K562 (cell line): ENCODE data around the gene RTBDN. TPM values are rescaled to one million over a fixed set of nuclear protein-coding genes. Genes with fewer than 3 reads are reported as not detected.

ENCODE experiments used
- ATAC-seq: fragments of 200-7000 bp; cut with Tn5 transposase; 3 replicates; pipeline ENCODE4 v1.9.1; 2020; ENCODE audit warnings: moderate library complexity
- BruUV-seq: library from RNA; stranded (reverse); fragments of 400-500 nt; replicated peaks from 2 replicates; lab custom pipeline; 2021; lab: Mats Ljungman, UMichigan
- CTCF ChIA-PET: fragments of 300-600 bp; formaldehyde crosslinking; extraction: SDS; loops from one replicate; lab custom pipeline; 2021; ENCODE audit warnings: low intra/inter-chr PET ratio; lab: Yijun Ruan, JAX
- POLR2A ChIA-PET: fragments of 300-600, 350-650 bp; sonication (Branson Sonifier 250); formaldehyde crosslinking; extraction: SDS; loops from one replicate; lab custom pipeline; 2021; ENCODE audit warnings: antibody characterized with exemption, inconsistent platforms; lab: Yijun Ruan, JAX
- DNase-seq, 4 experiments: peaks; one replicate each; pipeline versions ENCODE4 v3.0.0 to v3.0.0-alpha.2; 2011 to 2018; ENCODE audit warnings: low spot score in 3 of 4, mixed read lengths in 3 of 4; ENCODE audit errors: extremely low read depth in 1 of 4
- FAIRE-seq: peaks from 2 replicates; lab custom pipeline; 2011; peaks lifted over from hg19 to GRCh38; lab: Jason Lieb, UNC
- H2AFZ ChIP-seq: 2 replicates; pipeline ENCODE4 v1.6.0; 2011; ENCODE audit warnings: low read depth, low read length, control low read depth, inconsistent platforms
- H3K27ac ChIP-seq: fragments of 200-600 bp; 3 replicates; pipeline ENCODE4 v1.8.0; 2011; ENCODE audit warnings: low read depth, mild to moderate bottlenecking, control low read depth, inconsistent platforms, low read length, moderate library complexity, mixed read lengths; ENCODE audit errors: extremely low read depth
- H3K27me3 ChIP-seq, 2 experiments: fragments of 300-600 bp in 1 of 2; 2 replicates in 1 of 2; 3 replicates in 1 of 2; pipeline versions ENCODE4 v1.6.0 to v1.8.0; 2011; ENCODE audit warnings: inconsistent platforms in 2 of 2, low read length in 2 of 2, mild to moderate bottlenecking in 1 of 2, mixed read lengths in 1 of 2, moderate library complexity in 1 of 2; ENCODE audit not compliant: control insufficient read depth in 2 of 2, insufficient read depth in 2 of 2
- H3K36me3 ChIP-seq: fragments of 300-600 bp; 3 replicates; pipeline ENCODE4 v1.8.0; 2011; ENCODE audit warnings: mild to moderate bottlenecking, low read length, inconsistent platforms; ENCODE audit not compliant: control insufficient read depth, insufficient read depth
- H3K4me1 ChIP-seq, 2 experiments: fragments of 200-600 bp in 1 of 2; replicated peaks in 1 of 2; 2 replicates in 1 of 2; 3 replicates in 1 of 2; pipeline versions ENCODE4 v1.5.1 to v1.8.0; 2011; ENCODE audit warnings: inconsistent platforms in 2 of 2, low read length in 2 of 2, mild to moderate bottlenecking in 1 of 2, mixed read lengths in 1 of 2, moderate library complexity in 1 of 2; ENCODE audit not compliant: control insufficient read depth in 2 of 2, insufficient read depth in 2 of 2
- H3K4me2 ChIP-seq: 2 replicates; pipeline ENCODE4 v1.6.1; 2011; ENCODE audit warnings: low read length, control low read depth, inconsistent platforms, mixed read lengths; ENCODE audit not compliant: insufficient read depth
- H3K4me3 ChIP-seq: fragments of 200-600 bp; sonication (generic), shearing (Covaris generic); 2 replicates; pipeline ENCODE4 v1.5.1; 2016; ENCODE audit warnings: control low read depth, inconsistent platforms
- H3K79me2 ChIP-seq: fragments of 200-600 bp; 3 replicates; pipeline ENCODE4 v1.8.0; 2011; ENCODE audit warnings: low read length, inconsistent platforms; ENCODE audit not compliant: control insufficient read depth, insufficient read depth
- H3K9ac ChIP-seq, 2 experiments: 2 replicates each; pipeline versions ENCODE4 v1.6.0 to v1.6.1; 2011; ENCODE audit warnings: low read depth in 2 of 2, low read length in 2 of 2, control low read depth in 1 of 2, inconsistent platforms in 1 of 2, mild to moderate bottlenecking in 1 of 2, mixed read lengths in 1 of 2; ENCODE audit not compliant: insufficient read depth in 1 of 2
- H3K9me1 ChIP-seq: one replicate; pipeline ENCODE4 v1.6.0; 2011; ENCODE audit warnings: inconsistent platforms, mild to moderate bottlenecking, low read length, moderate library complexity; ENCODE audit not compliant: control insufficient read depth, insufficient read depth
- H3K9me3 ChIP-seq: replicated peaks from 2 replicates; pipeline ENCODE4 v1.5.1; 2011; ENCODE audit warnings: low read depth, low read length, inconsistent platforms; ENCODE audit not compliant: control insufficient read depth, insufficient read depth
- H4K20me1 ChIP-seq: replicated peaks from 2 replicates; pipeline ENCODE4 v1.6.1; 2011; ENCODE audit warnings: low read length, inconsistent platforms, mixed read lengths; ENCODE audit not compliant: control insufficient read depth, insufficient read depth
- MBD2 ChIP-seq: sonication (generic); IDR thresholded peaks from 2 replicates; pipeline ENCODE4 v1.6.1; 2016; ENCODE audit warnings: low read depth, borderline replicate concordance
- SIN3A ChIP-seq, 2 experiments: fragments of 150-350 bp in 1 of 2; IDR thresholded peaks; 2 replicates each; pipeline ENCODE4 v1.6.1; 2011 to 2016; ENCODE audit warnings: borderline replicate concordance in 2 of 2, low read depth in 2 of 2, low read length in 2 of 2, mild to moderate bottlenecking in 2 of 2, moderate library complexity in 2 of 2; ENCODE audit not compliant: control insufficient read depth in 1 of 2
- ZBTB5 ChIP-seq: fragments of 450-650 bp; IDR thresholded peaks from 2 replicates; pipeline ENCODE4 v1.6.1; 2017; ENCODE audit warnings: antibody characterized with exemption
- ZNF583 ChIP-seq: fragments of 250-450 bp; sonication (Bioruptor Pico); IDR thresholded peaks from 2 replicates; pipeline ENCODE4 v1.4.0; 2020
- ZNF75A ChIP-seq: fragments of 450-650 bp; formaldehyde crosslinking; IDR thresholded peaks from 2 replicates; pipeline ENCODE4 v1.4.0; 2020; ENCODE audit warnings: mild to moderate bottlenecking
- ZNF778 ChIP-seq: fragments of 450-650 bp; formaldehyde crosslinking; IDR thresholded peaks from 2 replicates; pipeline ENCODE4 v1.4.0; 2020; ENCODE audit warnings: mild to moderate bottlenecking, moderate library complexity
- WGBS: fragments of 100-300 bp; shearing (Covaris generic); methylation state at CpG from one replicate; pipeline ENCODE4 v1.1.6; 2016; ENCODE audit warnings: low coverage, mixed read lengths; ENCODE audit not compliant: insufficient coverage; ENCODE audit errors: missing lambda C conversion rate; 5-methylcytosine and 5-hydroxymethylcytosine counted together
- in situ Hi-C: fragments of 300-500 bp; cut with MboI; formaldehyde crosslinking; loops from 4 replicates; pipeline ENCODE4 v1.15.0; 2018; ENCODE audit warnings: inconsistent platforms, mixed read lengths
- intact Hi-C: fragments of 100-400 bp; cut with micrococcal nuclease; formaldehyde crosslinking; loops from 2 replicates; pipeline ENCODE4 v1.14.2; 2022
- polyA plus RNA-seq, 8 experiments: library from polyadenylated mRNA; depleted of rRNA in 4 of 8; stranded (reverse) in 5 of 8; unstranded in 3 of 8; fragments of >200 nt; fragmentation: Nextera tagmentation in 2 of 8; fragmentation: Illumina TruSeq in 1 of 8; extraction: Ambion mirVana in 2 of 8; extraction: Trizol in 1 of 8; gene quantifications; 2 replicates each; pipeline versions ENCODE4 v1.2.1 to v1.2.3, GENCODE V29; 2011 to 2014; ENCODE audit warnings: inconsistent platforms in 1 of 8, missing spikeins in 1 of 8
- total RNA-seq, 7 experiments: library from RNA; depleted of rRNA in 6 of 7; stranded (reverse); fragments of >200 nt in 6 of 7; fragmentation: Illumina TruSeq in 2 of 7; extraction: Trizol in 2 of 7; gene quantifications; 2 replicates each; pipeline versions ENCODE4 v1.2.1 to v1.2.3, GENCODE V29; 2011 to 2021; ENCODE audit warnings: low replicate concordance in 1 of 7
- TF ChIP-seq, protein P1 (sequence below): fragments of 250-450 bp; sonication (Bioruptor Pico); IDR thresholded peaks from 2 replicates; pipeline ENCODE4 v1.5.0; 2021; ENCODE audit warnings: mild to moderate bottlenecking, borderline replicate concordance
- TF ChIP-seq, protein P2 (sequence below), 2 experiments: fragments of 450-650 bp; formaldehyde crosslinking in 1 of 2; IDR thresholded peaks; 2 replicates each; pipeline versions ENCODE4 v1.4.0 to v1.6.1; 2014 to 2020; ENCODE audit warnings: mild to moderate bottlenecking in 2 of 2, borderline replicate concordance in 1 of 2, low read depth in 1 of 2

Gene RTBDN
- total and polyA plus RNA-seq, 9 of the 15 experiments (the other 6 are each of a cell fraction or from before 2014, with no cell fraction given) = 0.20 to 2.3 (median 0.72) TPM; not detected in 1

GRCh38 chr19:12794971-12795381, 39.4 kb downstream of the RTBDN start:
- Histone ChIP-seq H3K9ac (no peak overlapping the region; a peak in 1 of 4 replicates), H3K27ac (no peak overlapping the region), H3K9me3 (no peaks in the 10 kb centered on the region), H2AFZ (no peak overlapping the region), H4K20me1 (peaks cover 13% of the 10 kb centered on the region; the same call in 1 of the 2 replicates), H3K4me3 (no peak overlapping the region), H3K36me3 (peaks cover 23% of the 10 kb centered on the region; the same call in 2 of the 3 replicates), H3K27me3 (no peaks in the 10 kb centered on the region), H3K79me2 (peaks cover 41% of the 10 kb centered on the region), H3K4me2 (no peak overlapping the region), H3K4me1 (peaks cover 27 to 65% of the 10 kb centered on the region in 2 experiments), H3K9me1 (no peaks in the 10 kb centered on the region)
- no TSS peak for BruUV-seq
- DNase-seq = no peak
- TF ChIP-seq ZNF778 (CRISPR knock-in tag) (no peak), SIN3A (IDR thresholded peaks at IDR 0.05; ENCODE audit: borderline replicate concordance in 2 of 2, control insufficient read depth in 1 of 2, low read depth in 2 of 2, low read length in 2 of 2) (no peak), MBD2 (no peak), ZNF583 (no peak), ZBTB5 (no peak), ZNF75A (no peak)
- TF ChIP-seq, protein P1, sequence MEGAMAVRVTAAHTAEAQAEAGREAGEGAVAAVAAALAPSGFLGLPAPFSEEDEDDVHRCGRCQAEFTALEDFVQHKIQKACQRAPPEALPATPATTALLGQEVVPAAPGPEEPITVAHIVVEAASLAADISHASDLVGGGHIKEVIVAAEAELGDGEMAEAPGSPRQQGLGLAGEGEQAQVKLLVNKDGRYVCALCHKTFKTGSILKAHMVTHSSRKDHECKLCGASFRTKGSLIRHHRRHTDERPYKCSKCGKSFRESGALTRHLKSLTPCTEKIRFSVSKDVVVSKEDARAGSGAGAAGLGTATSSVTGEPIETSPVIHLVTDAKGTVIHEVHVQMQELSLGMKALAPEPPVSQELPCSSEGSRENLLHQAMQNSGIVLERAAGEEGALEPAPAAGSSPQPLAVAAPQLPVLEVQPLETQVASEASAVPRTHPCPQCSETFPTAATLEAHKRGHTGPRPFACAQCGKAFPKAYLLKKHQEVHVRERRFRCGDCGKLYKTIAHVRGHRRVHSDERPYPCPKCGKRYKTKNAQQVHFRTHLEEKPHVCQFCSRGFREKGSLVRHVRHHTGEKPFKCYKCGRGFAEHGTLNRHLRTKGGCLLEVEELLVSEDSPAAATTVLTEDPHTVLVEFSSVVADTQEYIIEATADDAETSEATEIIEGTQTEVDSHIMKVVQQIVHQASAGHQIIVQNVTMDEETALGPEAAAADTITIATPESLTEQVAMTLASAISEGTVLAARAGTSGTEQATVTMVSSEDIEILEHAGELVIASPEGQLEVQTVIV (CRISPR knock-in tag) = no peak
- TF ChIP-seq, protein P2, sequence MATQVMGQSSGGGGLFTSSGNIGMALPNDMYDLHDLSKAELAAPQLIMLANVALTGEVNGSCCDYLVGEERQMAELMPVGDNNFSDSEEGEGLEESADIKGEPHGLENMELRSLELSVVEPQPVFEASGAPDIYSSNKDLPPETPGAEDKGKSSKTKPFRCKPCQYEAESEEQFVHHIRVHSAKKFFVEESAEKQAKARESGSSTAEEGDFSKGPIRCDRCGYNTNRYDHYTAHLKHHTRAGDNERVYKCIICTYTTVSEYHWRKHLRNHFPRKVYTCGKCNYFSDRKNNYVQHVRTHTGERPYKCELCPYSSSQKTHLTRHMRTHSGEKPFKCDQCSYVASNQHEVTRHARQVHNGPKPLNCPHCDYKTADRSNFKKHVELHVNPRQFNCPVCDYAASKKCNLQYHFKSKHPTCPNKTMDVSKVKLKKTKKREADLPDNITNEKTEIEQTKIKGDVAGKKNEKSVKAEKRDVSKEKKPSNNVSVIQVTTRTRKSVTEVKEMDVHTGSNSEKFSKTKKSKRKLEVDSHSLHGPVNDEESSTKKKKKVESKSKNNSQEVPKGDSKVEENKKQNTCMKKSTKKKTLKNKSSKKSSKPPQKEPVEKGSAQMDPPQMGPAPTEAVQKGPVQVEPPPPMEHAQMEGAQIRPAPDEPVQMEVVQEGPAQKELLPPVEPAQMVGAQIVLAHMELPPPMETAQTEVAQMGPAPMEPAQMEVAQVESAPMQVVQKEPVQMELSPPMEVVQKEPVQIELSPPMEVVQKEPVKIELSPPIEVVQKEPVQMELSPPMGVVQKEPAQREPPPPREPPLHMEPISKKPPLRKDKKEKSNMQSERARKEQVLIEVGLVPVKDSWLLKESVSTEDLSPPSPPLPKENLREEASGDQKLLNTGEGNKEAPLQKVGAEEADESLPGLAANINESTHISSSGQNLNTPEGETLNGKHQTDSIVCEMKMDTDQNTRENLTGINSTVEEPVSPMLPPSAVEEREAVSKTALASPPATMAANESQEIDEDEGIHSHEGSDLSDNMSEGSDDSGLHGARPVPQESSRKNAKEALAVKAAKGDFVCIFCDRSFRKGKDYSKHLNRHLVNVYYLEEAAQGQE (IDR thresholded peaks at IDR 0.05; ENCODE audit: borderline replicate concordance) = no peak
- TF ChIP-seq, protein P2 (CRISPR knock-in tag; IDR thresholded peaks at IDR 0.05; ENCODE audit: low read depth) = no peak
- FAIRE-seq = no peak
- WGBS = 89% methylated on average over 9 of the region's 9 CpGs
- intact Hi-C loops (loop anchor here (10.0 kb wide), 1 partner anchor 230 kb away; no protein-coding TSS in a partner anchor), in situ Hi-C loops (loop anchor here (5.0 kb wide), 1 partner anchor 83 kb away; no protein-coding TSS in a partner anchor)
- CTCF ChIA-PET = interaction anchor here (1.0 to 1.3 kb wide), 2 partner anchors 17 to 19 kb away, joined by 3 to 8 read pairs; partner anchors contain the start of gene HOOK2
- ATAC-seq = no peak
- POLR2A ChIA-PET = interaction anchor here (0.6 to 2.3 kb wide), 10 partner anchors 11 to 1267 kb away, joined by 3 to 14 read pairs (median 4); partner anchors contain the start of gene RNASEH2A
